GM12891 (cell line): Measurements from ENCODE around the gene SCAMP1.
A peak's percentile ranks its signal among the peaks of the same experiment; 100 is the strongest.

Experiments used
- DNase-seq: peaks from one replicate; pipeline ENCODE4 v3.0.0; 2011; ENCODE audit warnings: low spot score; ENCODE audit not compliant: insufficient read length
- FAIRE-seq: peaks from 2 replicates; lab custom pipeline; 2011; peaks lifted over from hg19 to GRCh38; lab: Jason Lieb, UNC
- PAX5 ChIP-seq: IDR thresholded peaks from 2 replicates; pipeline ENCODE4 v1.6.1; 2011; ENCODE audit warnings: low read length, moderate library complexity, mild to moderate bottlenecking; ENCODE audit not compliant: insufficient read depth, severe bottlenecking
- POLR2A ChIP-seq: IDR thresholded peaks from 2 replicates; pipeline ENCODE4 v1.6.1; 2011; ENCODE audit warnings: low read depth, low read length, control low read depth
- POLR2AphosphoS5 ChIP-seq: IDR thresholded peaks from 2 replicates; pipeline ENCODE4 v1.6.1; 2011; ENCODE audit warnings: low read depth, low read length, control low read depth
- POU2F2 ChIP-seq: IDR thresholded peaks from 2 replicates; pipeline ENCODE4 v1.6.1; 2011; ENCODE audit warnings: low read depth, mild to moderate bottlenecking, control low read depth, low read length, moderate library complexity
- SPI1 ChIP-seq: IDR thresholded peaks from 2 replicates; pipeline ENCODE4 v1.6.1; 2011; ENCODE audit warnings: low read depth, low read length, control low read depth
- TAF1 ChIP-seq: IDR thresholded peaks from 2 replicates; pipeline ENCODE4 v1.6.1; 2011; ENCODE audit warnings: low read depth, low read length, control low read depth

Gene SCAMP1

GRCh38 chr5:78508186-78508765 lies 147.9 kb downstream of the SCAMP1 start:
- no peak for TF ChIP-seq POLR2A
- DNase-seq (no peak), FAIRE-seq (no peak)

GRCh38 chr5:78509145-78509865 lies 148.9 kb downstream of the SCAMP1 start:
- DNase-seq = no peak
- TF ChIP-seq PAX5 (no peak), TAF1 (no peak), POLR2AphosphoS5 (no peak), POLR2A (no peak), POU2F2 (no peak), SPI1 (no peak)
- FAIRE-seq = no peak

DNA sequence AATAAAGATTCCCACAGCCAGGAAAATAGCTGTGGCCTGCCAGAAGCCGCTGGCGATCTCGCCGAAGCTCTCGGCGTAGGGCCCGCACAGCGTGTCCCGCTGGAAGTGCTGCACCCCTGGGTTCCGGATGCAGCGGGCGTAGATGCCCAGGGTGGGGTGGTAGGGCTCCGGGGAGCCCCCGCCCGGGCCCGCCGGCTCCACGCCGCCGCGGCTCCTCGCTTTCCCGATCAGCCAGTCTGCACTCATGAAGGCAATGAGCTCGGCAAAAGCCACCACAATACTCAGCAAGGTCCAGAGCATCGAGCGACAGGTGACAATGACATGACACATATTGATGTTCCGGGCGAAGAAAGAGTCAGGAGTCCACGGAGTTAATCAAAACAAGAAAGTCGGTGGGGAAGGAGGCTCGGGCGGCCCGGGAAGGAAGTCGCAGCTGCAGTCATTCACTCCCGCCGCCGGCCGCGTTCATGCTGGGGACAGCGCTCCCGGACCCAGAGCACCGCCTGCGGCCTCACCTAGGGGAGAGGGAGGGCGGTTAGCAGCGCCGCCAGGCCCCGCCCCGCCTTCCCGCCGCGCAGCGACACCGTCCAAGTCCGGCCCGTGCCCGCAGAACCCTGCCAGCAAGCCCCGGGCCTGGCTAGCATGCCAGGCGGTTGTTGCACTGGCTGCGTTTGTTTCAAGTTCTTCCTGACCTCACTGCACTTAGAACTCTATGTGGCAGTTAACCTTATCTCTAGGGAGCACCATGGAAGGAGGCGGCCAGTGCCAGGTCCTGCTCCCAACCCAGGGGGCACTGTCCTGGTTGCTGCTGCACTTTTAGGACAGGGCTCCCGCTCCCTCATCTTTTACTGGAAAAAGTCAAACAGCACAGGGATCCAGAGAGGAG lies 149.7 kb downstream of the SCAMP1 start:
- DNase-seq = peak; percentile 66
- TF ChIP-seq SPI1 (peak; percentile 17; the same call in 1 of the 2 replicates), PAX5 (no peak)
- FAIRE-seq = peak; percentile 78

DNA sequence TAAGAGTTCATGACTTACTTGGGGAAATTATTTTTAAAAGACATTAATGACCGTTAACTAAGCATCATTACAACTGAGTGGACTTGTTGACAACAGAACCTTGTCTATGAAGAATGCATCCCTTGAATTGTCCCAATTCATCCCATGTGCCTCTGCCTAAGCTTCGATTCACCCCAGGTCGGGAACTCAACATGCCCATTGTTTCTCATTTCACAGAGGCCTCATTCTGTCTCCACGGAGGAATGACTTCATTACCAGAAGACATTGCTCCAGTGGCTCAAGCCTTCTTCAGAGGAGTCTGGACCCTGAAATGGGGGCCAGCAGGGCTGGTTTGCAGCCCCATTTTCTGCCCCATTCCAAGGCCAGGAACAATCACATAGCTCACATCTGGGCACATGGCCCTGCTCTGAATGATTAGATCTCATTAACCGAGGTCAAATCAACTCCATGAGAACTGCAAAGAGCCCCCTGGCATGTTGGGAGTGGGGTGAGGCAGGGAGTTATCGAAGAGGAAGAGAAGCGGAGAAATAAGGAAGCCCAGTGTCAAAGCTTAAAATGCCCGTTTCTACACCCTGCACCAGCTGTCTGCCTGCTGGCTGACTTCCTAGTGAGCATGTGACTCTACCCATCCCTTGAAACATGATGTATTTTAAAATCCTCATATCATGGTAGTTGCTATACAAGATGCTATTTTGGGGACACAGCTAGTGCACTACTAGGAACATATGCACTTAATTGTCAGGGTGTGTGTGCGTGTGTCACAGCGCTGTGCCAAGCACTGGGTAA lies 150.9 kb downstream of the SCAMP1 start:
- FAIRE-seq (no peak), DNase-seq (no peak)
- no peak for TF ChIP-seq POLR2A
- TF ChIP-seq POLR2AphosphoS5 = no peak
- no peak for TF ChIP-seq PAX5
- TF ChIP-seq SPI1 = no peak
- TF ChIP-seq POU2F2 = no peak
- no peak for TF ChIP-seq TAF1

GRCh38 chr5:78512435-78512834 lies 152.0 kb downstream of the SCAMP1 start:
- TF ChIP-seq POLR2A = no peak
- no peak for TF ChIP-seq POU2F2
- no peak for TF ChIP-seq TAF1
- no peak for TF ChIP-seq SPI1
- TF ChIP-seq POLR2AphosphoS5 = no peak
- TF ChIP-seq PAX5 = no peak
- no peak for FAIRE-seq
- no peak for DNase-seq

GRCh38 chr5:78513441-78513840 lies 153.0 kb downstream of the SCAMP1 start:
- TF ChIP-seq TAF1 = no peak
- TF ChIP-seq POLR2A = no peak
- TF ChIP-seq POLR2AphosphoS5 = no peak
- no peak for TF ChIP-seq SPI1
- no peak for TF ChIP-seq POU2F2
- no peak for TF ChIP-seq PAX5
- FAIRE-seq (no peak), DNase-seq (no peak)

GRCh38 chr5:78514427-78515330 lies 154.3 kb downstream of the SCAMP1 start:
- FAIRE-seq = no peak
- TF ChIP-seq POU2F2 (no peak), POLR2A (no peak), POLR2AphosphoS5 (no peak), SPI1 (no peak), TAF1 (no peak), PAX5 (no peak)
- DNase-seq = no peak

DNA sequence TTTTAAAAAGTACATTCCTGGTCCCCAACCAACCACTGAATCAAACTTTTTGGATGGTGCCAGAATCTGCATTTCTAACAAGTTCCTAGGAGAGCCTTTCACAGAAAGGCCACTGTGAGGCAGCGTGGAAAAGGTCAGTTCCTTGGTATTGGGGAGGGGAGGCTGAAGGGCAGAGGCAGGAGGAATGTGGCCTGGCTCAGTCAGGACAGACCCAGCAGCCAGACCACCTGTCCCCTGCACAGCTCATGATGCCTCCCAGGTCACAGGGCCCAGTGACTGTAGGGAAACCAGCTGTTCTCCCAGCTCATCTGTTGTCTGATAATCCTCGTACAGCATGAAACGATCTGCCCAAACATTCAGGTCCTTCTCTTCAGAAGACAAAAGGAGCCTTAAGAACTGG lies 155.3 kb downstream of the SCAMP1 start:
- FAIRE-seq = no peak
- no peak for DNase-seq
- TF ChIP-seq SPI1 = no peak
- no peak for TF ChIP-seq PAX5
- no peak for TF ChIP-seq POU2F2
- no peak for TF ChIP-seq POLR2A
- no peak for TF ChIP-seq TAF1
- no peak for TF ChIP-seq POLR2AphosphoS5
